K562 treated with DMSO at 1 percent for 48 hours (cell line): ENCODE measurements around the gene FBXO10. TPM values are rescaled to one million over a fixed set of nuclear protein-coding genes. Genes with fewer than 3 reads are reported as not detected.

Experiments used
- total RNA-seq: library from RNA; unstranded; fragments of 300-600 nt; gene quantifications from 2 replicates; pipeline ENCODE4 v1.2.3, GENCODE V29; 2022; ENCODE audit warnings: low replicate concordance; ENCODE audit errors: extremely low read depth

The FBXO10 gene, protein sequence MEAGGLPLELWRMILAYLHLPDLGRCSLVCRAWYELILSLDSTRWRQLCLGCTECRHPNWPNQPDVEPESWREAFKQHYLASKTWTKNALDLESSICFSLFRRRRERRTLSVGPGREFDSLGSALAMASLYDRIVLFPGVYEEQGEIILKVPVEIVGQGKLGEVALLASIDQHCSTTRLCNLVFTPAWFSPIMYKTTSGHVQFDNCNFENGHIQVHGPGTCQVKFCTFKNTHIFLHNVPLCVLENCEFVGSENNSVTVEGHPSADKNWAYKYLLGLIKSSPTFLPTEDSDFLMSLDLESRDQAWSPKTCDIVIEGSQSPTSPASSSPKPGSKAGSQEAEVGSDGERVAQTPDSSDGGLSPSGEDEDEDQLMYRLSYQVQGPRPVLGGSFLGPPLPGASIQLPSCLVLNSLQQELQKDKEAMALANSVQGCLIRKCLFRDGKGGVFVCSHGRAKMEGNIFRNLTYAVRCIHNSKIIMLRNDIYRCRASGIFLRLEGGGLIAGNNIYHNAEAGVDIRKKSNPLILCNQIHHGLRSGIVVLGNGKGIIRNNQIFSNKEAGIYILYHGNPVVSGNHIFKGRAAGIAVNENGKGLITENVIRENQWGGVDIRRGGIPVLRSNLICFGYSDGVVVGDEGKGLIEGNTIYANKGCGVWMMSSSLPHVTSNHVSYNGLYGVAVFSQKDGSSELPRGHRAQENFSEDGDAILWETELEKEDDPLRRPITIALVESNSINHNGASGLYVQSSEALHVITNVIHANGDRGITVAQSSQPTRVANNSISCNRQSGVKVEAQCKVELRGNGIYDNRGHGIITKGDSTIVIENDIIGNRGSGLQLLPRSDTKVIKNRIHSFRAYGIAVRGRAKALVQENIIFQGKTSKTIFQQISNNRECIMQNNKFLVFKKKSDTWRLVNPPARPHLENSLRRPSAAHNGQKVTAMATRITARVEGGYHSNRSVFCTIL
- total RNA-seq, result not detected in 2 replicates

GRCh38 chr9:37575921-37576721, at the start of gene FBXO10:
FBXO10 (minus strand) TSS chr9:37576380; CDS start chr9:37541768, 34,612 bp downstream.

DNA sequence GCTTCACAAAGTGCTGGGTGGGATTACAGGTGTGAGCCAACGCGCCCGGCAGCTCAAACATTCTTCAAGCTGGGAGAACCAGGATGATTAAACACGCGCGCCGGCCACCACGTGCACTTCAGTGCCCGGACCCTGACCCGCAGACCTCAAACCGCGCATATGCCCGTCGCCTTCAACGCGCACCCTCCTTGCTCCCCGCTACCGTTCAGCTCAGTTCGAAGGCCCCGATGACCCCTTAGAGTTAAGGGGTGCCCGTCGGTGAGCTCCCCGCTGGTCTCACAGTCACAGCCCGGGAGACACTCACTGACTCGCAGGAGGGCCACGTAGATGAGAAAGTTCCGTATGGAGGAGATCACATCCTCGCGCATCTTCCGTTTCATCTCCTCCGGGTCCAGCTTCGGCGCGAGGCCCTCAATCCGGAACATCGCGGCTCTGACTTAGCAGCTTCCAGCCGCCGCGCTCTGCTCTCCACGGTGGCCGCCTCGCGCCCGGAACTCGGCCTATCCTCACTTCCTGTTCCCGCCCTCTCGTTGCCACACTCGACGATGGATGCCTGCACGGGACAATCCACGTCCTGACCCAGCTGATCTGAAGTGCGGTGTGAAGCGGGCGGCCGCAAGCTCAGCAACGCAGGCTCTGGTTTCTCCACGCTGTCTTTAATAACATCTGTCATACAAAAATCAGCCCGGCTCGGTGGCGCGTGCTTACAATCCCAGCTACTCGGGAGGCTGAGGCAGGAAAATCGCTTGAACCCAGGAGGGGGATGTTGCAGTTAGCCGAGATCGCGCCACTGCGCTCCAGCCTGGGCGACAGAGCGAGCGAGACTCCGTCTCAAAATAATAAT, 16.1 kb upstream of the FBXO10 start, which contains the start of gene TOMM5:
TOMM5 (minus strand) TSS at position 490 of the 844 bp plus-strand sequence; CDS start at position 425, 65 bp downstream.

DNA sequence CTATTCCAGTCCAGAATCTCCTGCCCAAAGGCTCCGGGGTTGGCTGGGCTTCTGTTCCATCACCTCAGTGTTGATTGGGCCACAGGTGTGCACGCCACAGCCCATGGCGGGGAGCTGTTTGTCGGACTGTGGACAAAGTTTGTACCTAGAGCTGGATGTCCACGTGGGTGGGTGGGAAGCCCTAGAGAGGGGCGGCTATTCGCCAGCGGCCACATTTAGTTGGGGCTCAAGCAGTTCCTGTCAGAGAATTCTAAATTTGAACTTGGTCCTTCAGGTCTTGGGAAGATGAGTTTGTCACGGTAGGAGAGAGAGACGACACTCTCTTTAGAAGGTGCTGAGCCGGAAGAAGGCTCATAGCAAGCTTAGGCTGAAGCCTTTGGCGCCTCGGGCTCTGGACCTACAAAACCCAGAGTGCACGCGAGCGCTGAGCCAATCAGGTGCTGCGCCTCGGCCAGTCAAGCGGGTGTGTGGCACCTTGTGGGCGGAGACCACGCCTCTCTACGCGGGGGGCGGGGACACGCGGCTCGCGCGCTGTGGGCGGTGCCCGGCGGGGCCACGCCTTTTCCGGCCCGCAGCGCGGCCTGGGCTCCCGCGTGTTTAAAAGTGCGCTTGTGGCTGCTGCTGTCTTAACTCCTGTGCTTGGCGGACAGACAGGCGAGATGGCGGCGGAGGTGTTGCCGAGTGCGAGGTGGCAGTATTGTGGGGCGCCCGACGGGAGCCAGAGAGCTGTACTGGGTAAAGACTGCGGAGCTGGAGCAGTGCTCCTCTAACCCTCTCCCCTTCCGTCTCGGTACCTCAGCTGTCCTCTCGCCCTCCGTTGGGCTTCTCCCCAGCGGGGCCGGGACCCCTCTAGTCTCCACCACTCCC, 90.6 kb downstream of the FBXO10 start, which contains the start of gene POLR1E:
POLR1E (plus strand) TSS at position 560 of the 867 bp plus-strand sequence; CDS start at position 660, 100 bp downstream.

GRCh38 chr9:37465249-37466036, 110.7 kb downstream of the FBXO10 start, which contains the start of gene ZBTB5:
ZBTB5 (minus strand) TSS chr9:37465450; CDS start chr9:37442551, 22,899 bp downstream.

Other genes with a start within 250 kb of the FBXO10 start
- not detected in 2 replicates for gene GRHPR, start 153.7 kb downstream of the FBXO10 start, total RNA-seq
- gene ZBTB5, start 110.9 kb downstream of the FBXO10 start, total RNA-seq, result not detected in 2 replicates
- gene POLR1E, start 90.4 kb downstream of the FBXO10 start, total RNA-seq, result not detected in 2 replicates
- not detected in 2 replicates for gene TOMM5, start 16.2 kb upstream of the FBXO10 start, total RNA-seq
- gene FRMPD1, start 74.6 kb upstream of the FBXO10 start, total RNA-seq, result not detected in 2 replicates
- gene TRMT10B, start 177.4 kb upstream of the FBXO10 start, total RNA-seq, result not detected in 2 replicates
- gene EXOSC3, start 208.7 kb upstream of the FBXO10 start, total RNA-seq, result not detected in 2 replicates
- not detected in 2 replicates for gene DCAF10, start 224.4 kb upstream of the FBXO10 start, total RNA-seq